Glomerular visceral epithelial cell (primary cell): ENCODE results near the gene ETFA.

Experiments
- DNase-seq: peaks from one replicate; pipeline ENCODE4 v3.0.0-alpha.2; 2016; ENCODE audit errors: extremely low spot score

ETFA gene

GRCh38 chr15:76340803-76341365, 29.6 kb upstream of the ETFA start:
- no peak for DNase-seq

DNA sequence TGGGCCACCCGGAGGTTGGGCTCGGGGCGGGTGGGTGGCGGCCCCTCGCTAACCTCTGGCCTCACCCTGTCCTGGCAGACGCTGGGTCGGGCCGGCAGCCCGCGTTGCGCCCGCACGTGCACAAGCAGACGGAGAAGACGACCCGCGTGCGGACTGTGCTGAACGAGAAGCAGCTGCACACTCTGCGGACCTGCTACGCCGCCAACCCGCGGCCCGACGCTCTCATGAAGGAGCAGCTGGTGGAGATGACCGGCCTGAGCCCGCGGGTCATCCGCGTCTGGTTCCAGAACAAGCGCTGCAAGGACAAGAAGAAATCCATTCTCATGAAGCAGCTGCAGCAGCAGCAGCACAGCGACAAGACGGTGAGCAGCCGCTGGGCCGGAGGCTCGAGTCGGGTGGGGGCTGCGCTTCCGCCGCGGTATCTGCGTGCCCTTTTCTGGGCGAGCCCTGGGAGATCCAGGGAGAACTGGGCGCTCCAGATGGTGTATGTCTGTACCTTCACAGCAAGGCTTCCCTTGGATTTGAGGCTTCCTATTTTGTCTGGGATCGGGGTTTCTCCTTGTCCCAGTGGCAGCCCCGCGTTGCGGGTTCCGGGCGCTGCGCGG, 29.0 kb upstream of the ETFA start:
- no peak for DNase-seq

GRCh38 chr15:76339305-76340197, 28.3 kb upstream of the ETFA start:
- no peak for DNase-seq

- DNase-seq: no peak
These were observed 27.4 kb upstream of the ETFA start for GRCh38 chr15:76338486-76339304.

- DNase-seq: peak; percentile 22
These were observed 26.6 kb upstream of the ETFA start for GRCh38 chr15:76337696-76338485.

DNA sequence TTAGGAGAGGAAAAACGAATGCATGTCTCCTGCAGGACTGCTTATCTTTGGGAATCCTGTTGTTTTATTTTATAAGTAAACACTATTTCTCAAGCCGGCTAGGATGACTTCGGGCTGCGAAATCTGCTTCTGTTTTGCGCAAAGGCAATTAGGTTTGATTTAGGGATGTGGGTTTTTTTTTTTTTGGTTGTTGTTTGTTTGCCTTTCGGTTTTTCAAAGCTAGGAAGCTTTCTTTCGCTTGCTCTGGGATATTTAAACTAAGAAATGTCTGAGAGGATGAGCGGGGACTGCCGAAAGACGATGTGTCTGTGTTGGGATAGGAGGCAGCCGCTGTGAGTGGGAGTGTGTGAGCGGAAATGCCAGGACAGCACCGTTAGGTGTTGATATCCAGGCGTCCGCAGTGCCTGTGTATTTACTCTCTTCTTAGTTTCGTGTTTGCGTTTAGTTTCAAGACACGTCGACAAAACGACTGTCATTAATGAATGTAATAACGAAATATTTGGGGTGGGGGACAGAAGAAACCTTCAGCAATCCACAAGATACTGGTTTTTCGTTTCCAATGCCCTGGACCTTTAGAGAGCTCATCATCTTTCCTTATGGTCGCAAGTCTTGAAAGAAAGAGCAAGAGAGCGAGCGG, 25.9 kb upstream of the ETFA start:
- DNase-seq: peak; percentile 44

DNA sequence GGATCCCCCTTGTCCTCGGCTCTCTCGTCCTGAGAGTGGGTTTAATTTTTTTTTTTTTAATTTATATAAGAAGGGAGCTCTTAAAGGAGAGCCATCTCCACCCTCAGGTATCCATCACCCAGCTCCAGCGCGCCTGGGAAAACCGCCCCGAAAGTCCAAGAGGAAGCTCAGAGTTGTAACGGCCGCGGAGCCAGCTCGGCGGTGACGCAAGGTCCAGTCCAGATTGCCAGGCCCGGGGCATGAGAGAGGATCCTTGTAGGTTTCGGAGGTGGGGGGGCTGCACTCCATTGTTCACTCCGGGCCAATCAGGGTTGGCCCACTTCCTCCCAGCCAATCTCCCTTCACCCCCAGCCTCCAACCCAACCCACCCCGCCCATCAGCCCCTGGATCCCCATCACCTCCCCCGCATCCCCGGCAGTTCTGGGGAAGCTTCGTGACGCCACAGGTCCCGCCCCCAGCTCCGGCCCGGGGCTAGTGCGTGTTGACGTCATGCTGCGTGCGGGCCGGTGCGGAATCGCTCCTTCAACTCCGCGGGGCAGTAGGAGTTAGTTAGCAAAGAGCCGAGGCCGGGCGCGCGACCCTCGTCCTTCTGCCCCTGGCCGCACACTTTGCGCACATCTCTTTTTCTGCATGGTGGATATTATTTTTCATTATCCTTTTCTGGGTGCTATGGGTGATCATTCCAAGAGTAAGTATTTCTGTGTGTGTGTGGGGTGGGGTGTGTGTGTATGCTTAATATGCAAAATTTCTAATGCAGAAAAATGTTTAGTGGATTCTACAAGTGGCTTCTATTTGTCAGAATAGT, 25.2 kb upstream of the ETFA start, which contains the start of gene ISL2:
Gene ISL2, plus strand, starts transcription at position 520 of the 805 bp plus-strand sequence. Its CDS starts 111 bp downstream, at position 631.
- peak; percentile 92 for DNase-seq

GRCh38 chr15:76335307-76336253, 24.3 kb upstream of the ETFA start:
- peak; percentile 17 for DNase-seq

DNA sequence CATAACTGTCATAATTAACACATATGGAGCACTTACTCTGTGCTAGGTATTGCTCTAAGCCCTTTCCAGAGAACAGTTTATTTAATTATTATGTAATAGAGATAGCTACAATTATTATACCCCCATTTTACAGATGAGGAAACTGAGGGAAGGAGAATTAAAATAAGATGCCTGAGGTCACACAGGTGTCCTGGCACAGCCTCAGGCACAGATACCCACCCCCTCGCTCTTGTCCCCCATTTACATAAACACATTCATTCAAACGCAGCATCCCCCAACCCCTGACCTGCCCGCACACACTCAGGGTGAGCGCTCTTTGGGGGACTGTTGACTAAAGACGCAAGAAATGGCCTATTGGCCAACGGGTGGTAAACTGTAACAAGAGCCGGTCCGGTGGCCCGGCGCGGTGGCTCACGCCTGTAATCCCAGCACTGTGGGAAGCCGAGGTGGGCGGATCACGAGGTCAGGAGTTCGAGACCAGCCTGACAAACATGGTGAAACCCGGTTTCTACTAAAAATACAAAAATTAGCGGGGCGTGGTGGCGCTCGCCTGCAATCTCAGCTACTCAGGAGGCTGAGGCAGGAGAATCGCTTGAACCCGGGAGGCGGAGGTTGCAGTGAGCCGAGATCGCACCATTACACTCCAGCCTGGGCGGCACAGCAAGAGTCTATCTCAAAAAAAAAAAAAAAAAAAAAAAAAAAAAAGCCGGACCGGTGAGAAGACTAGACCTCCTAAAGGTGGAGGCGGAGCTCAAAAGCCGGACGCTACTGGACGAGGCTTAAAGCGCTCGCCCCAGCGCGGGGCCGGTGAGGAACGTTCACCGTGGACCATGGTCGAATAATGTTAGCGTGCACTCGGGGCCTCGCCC, 23.4 kb upstream of the ETFA start:
- no peak for DNase-seq

- DNase-seq: no peak
These were observed 22.6 kb upstream of the ETFA start for GRCh38 chr15:76333720-76334437.

- DNase-seq: no peak
These were observed 22.0 kb upstream of the ETFA start for GRCh38 chr15:76333309-76333708.

- no peak for DNase-seq
These were observed 21.5 kb upstream of the ETFA start for GRCh38 chr15:76332796-76333195.

GRCh38 chr15:76330080-76330680, 18.9 kb upstream of the ETFA start:
- DNase-seq: peak; percentile 39

DNA sequence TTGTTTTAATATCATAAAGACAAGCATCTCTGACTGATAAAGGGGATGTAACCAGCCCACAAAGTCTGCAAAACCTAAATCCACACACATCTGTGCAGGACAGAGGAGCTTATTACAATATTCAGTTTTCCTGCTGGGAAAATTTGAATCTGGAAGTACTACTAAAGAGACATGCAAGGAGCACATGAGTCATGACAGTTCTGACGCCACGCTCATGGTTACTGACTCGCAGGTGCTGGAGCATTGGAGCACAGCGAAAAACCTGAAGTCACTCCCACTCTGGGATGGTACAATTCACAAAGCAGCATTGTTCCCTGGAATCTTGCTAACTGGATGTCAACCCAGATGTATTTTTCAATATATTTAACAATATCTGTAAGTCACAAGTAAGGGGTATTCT, 17.7 kb upstream of the ETFA start:
- peak; percentile 61 for DNase-seq

DNA sequence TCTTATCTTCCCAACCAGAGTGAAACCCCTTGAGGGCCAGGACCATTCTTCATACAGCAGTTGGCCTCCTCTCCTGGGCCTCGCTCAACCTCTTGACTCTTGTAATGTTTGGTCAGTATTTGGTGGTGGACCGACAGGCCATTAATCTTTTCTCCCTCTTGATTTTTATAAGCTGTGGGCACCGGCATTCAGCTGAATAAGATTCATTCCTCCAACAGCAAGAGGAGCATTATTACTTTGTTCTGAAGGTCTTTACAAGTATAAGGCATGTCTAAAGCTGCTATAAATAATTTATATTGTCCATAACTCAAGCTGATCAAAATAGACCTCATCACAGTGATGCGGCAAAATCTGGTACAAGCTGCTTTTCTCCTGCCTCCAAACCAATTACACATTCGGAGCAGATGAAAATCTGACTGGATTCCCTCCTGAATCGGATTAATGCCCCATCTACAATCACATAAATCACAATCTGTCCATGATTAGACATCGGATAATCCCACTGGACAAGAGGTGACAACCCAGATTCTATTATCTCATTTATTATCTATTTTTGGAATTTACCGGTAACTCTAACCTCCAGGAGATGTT, 16.9 kb upstream of the ETFA start:
- DNase-seq: no peak
